ENCODE measurements around the gene SNRNP48. TPM values are rescaled to one million over a fixed set of nuclear protein-coding genes. Genes with fewer than 3 reads are reported as not detected.

Gene SNRNP48
- total and polyA plus RNA-seq, 2 donors (not counting 3 experiments of a cell fraction or from before 2014, with no cell fraction given): 4.2 to 13.2 TPM

DNA sequence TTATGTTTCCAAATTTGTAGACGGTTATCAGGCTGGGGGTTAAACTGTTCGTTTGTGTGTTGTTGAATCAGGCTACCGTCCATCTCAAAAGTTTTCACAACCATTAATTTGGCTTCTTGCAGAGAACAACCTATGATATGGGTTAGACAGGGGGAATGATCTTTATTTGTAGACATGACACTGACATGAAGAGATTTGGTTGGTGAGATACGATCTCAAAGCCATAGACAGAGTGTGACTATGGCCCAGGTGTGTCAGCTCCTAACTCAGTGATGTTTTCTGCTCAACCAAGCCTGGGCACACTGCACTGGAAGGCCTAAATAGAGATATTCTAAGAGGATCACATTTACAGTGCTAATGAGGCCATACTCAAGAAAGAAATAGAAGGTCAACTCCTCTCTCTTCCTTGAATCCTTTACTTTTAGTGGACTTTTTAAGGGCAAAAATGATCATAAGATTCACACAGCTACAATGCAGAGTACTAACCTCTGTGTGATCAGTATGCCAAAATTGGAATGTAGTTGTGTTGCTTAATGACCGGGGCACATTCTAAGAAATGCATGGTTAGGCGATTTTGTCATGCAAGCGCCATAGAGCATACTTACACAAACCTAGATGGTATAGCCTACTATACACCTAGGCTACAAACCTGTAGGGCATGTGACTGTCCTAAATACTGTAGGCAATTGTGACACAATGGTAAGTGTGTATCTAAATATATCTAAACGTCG is 17.6 kb upstream of the SNRNP48 start:
- dilution Hi-C loops (cut with MboI; ENCODE audit: extremely low pct_ligation_motif_present, low sequenced_read_pairs): no loop called here
- TF ChIP-seq, protein P1, sequence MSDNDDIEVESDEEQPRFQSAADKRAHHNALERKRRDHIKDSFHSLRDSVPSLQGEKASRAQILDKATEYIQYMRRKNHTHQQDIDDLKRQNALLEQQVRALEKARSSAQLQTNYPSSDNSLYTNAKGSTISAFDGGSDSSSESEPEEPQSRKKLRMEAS (IDR thresholded peaks at IDR 0.05; ENCODE audit: insufficient read depth, insufficient read length): no peak
- TF ChIP-seq POLR2AphosphoS5 (IDR thresholded peaks at IDR 0.05; ENCODE audit: insufficient read depth, low read depth, low read length): no peak
- TF ChIP-seq POLR2A (IDR thresholded peaks at IDR 0.05; ENCODE audit: low read depth, low read length): no peak
- TF ChIP-seq MYC (IDR thresholded peaks at IDR 0.05; ENCODE audit: low read depth, low read length): no peak
- Histone ChIP-seq H3K9me1 (replicated peaks; ENCODE audit: control insufficient read depth, extremely low read depth, insufficient read depth, low read length) (no peaks in the 10 kb centered on the region), H3K27me3 (ENCODE audit: control insufficient read depth in 2 of 2, insufficient read depth in 2 of 2, low read length in 2 of 2) (peaks cover 7 to 8% of the 10 kb centered on the region in 2 experiments), H3K79me2 (ENCODE audit: control insufficient read depth, insufficient read depth, low read length) (no peaks in the 10 kb centered on the region), H3K36me3 (ENCODE audit: control insufficient read depth in 2 of 2, extremely low read depth in 1 of 2, insufficient read depth in 2 of 2, low read length in 2 of 2) (no peaks in the 10 kb centered on the region), H3K27ac (ENCODE audit: insufficient read depth, low read depth, low read length) (no peak overlapping the region), H2AFZ (ENCODE audit: low read depth, low read length) (no peak overlapping the region), H3K4me2 (ENCODE audit: insufficient read depth, low read length) (no peak overlapping the region), H4K20me1 (replicated peaks; ENCODE audit: control insufficient read depth, extremely low read depth, insufficient read depth, low read length) (no peaks in the 10 kb centered on the region), H3K9ac (replicated peaks; ENCODE audit: extremely low read depth, insufficient read depth, low read length) (no peak overlapping the region), H3K4me3 (replicated peaks in 1 of 3; ENCODE audit: insufficient read depth in 1 of 3, low read depth in 1 of 3, low read length in 3 of 3) (no peak overlapping the region), H3K9me3 (replicated peaks; ENCODE audit: control insufficient read depth, insufficient read depth, low read length) (no peaks in the 10 kb centered on the region), H3K4me1 (ENCODE audit: control insufficient read depth, extremely low read depth, insufficient read depth, low read length) (no peaks in the 10 kb centered on the region)
- POLR2A ChIA-PET: no interaction called here
- BruUV-seq (replicated peaks): no TSS peak
- DNase-seq (ENCODE audit: low read depth, low spot score) (no peak), FAIRE-seq (no peak)
- intact Hi-C loops (cut with micrococcal nuclease): no loop called here
- CTCF ChIA-PET: no interaction called here

DNA sequence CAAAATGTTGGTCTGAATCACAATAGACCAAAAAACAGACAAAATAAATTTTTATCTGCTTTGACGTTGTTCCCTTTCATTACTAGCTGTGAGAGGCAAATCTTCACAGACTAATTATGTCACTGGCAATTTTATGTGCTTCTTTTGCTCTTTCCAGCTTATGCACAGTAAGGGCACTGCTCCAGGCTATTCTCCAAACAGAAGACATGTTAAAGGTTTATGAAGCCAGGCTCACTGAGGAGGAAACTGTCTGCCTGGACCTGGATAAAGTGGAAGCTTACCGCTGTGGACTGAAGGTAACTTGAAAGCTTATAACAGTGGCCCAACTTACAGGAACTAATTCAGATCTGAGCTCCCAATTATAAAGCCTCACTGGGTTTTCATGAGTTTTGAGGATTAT is 15.5 kb upstream of the SNRNP48 start:
- ChIA-PET POLR2A (no interaction called here), CTCF (interaction anchor here (0.9 kb wide), 2 partner anchors 15 to 235 kb away, joined by 3 read pairs; partner anchors contain the start of gene SNRNP48)
- no peaks in the 10 kb centered on the region for H3K79me2 ChIP-seq (ENCODE audit: control insufficient read depth, insufficient read depth, low read length)
- intact Hi-C loops (cut with micrococcal nuclease) (no loop called here), dilution Hi-C loops (cut with MboI; ENCODE audit: extremely low pct_ligation_motif_present, low sequenced_read_pairs) (no loop called here)
- H3K9me1 ChIP-seq (replicated peaks; ENCODE audit: control insufficient read depth, extremely low read depth, insufficient read depth, low read length): no peaks in the 10 kb centered on the region
- no peaks in the 10 kb centered on the region for H3K36me3 ChIP-seq (ENCODE audit: control insufficient read depth in 2 of 2, extremely low read depth in 1 of 2, insufficient read depth in 2 of 2, low read length in 2 of 2)
- H3K4me1 ChIP-seq (ENCODE audit: control insufficient read depth, extremely low read depth, insufficient read depth, low read length): no peaks in the 10 kb centered on the region
- H3K4me3 ChIP-seq (replicated peaks in 1 of 3; ENCODE audit: insufficient read depth in 1 of 3, low read depth in 1 of 3, low read length in 3 of 3): no peak overlapping the region
- no TSS peak for BruUV-seq (replicated peaks)
- H2AFZ ChIP-seq (ENCODE audit: low read depth, low read length): no peak overlapping the region
- TF ChIP-seq POLR2AphosphoS5 (IDR thresholded peaks at IDR 0.05; ENCODE audit: insufficient read depth, low read depth, low read length): no peak
- TF ChIP-seq GATA2 (IDR thresholded peaks at IDR 0.05; ENCODE audit: insufficient read depth, insufficient read length, low read depth, low read length): no peak
- no peak for TF ChIP-seq JUN (IDR thresholded peaks at IDR 0.05; ENCODE audit: borderline replicate concordance, insufficient read depth, insufficient read length, low read depth)
- TF ChIP-seq POLR2A (IDR thresholded peaks at IDR 0.05; ENCODE audit: low read depth, low read length): no peak
- TF ChIP-seq, protein P1 (IDR thresholded peaks at IDR 0.05; ENCODE audit: insufficient read depth, insufficient read length): no peak
- TF ChIP-seq, protein P2, sequence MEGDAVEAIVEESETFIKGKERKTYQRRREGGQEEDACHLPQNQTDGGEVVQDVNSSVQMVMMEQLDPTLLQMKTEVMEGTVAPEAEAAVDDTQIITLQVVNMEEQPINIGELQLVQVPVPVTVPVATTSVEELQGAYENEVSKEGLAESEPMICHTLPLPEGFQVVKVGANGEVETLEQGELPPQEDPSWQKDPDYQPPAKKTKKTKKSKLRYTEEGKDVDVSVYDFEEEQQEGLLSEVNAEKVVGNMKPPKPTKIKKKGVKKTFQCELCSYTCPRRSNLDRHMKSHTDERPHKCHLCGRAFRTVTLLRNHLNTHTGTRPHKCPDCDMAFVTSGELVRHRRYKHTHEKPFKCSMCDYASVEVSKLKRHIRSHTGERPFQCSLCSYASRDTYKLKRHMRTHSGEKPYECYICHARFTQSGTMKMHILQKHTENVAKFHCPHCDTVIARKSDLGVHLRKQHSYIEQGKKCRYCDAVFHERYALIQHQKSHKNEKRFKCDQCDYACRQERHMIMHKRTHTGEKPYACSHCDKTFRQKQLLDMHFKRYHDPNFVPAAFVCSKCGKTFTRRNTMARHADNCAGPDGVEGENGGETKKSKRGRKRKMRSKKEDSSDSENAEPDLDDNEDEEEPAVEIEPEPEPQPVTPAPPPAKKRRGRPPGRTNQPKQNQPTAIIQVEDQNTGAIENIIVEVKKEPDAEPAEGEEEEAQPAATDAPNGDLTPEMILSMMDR (IDR thresholded peaks at IDR 0.05; ENCODE audit: extremely low read depth in 1 of 2, insufficient read depth in 1 of 2, low read depth in 1 of 2, low read length in 2 of 2): no peak
- no peak for TF ChIP-seq FOS (IDR thresholded peaks at IDR 0.05; ENCODE audit: borderline replicate concordance, insufficient read depth, low read length)
- TF ChIP-seq EZH2 (IDR thresholded peaks at IDR 0.05; ENCODE audit: borderline replicate concordance, low read depth, low read length, severe bottlenecking): no peak
- TF ChIP-seq MYC (IDR thresholded peaks at IDR 0.05; ENCODE audit: low read depth, low read length): no peak
- no peak overlapping the region for H3K4me2 ChIP-seq (ENCODE audit: insufficient read depth, low read length)
- no peaks in the 10 kb centered on the region for H4K20me1 ChIP-seq (replicated peaks; ENCODE audit: control insufficient read depth, extremely low read depth, insufficient read depth, low read length)
- peaks cover 15 to 18% of the 10 kb centered on the region in 2 experiments for H3K27me3 ChIP-seq (ENCODE audit: control insufficient read depth in 2 of 2, insufficient read depth in 2 of 2, low read length in 2 of 2)
- no peak overlapping the region for H3K27ac ChIP-seq (ENCODE audit: insufficient read depth, low read depth, low read length)
- DNase-seq (ENCODE audit: low read depth, low spot score) (no peak), FAIRE-seq (no peak)
- H3K9ac ChIP-seq (replicated peaks; ENCODE audit: extremely low read depth, insufficient read depth, low read length): no peak overlapping the region
- no peaks in the 10 kb centered on the region for H3K9me3 ChIP-seq (replicated peaks; ENCODE audit: control insufficient read depth, insufficient read depth, low read length)

Data from endothelial cell of umbilical vein (primary cell).